H9 (cell line): Measurements from ENCODE around the gene TSEN34. TPM values are rescaled to one million over a fixed set of nuclear protein-coding genes. Genes with fewer than 3 reads are reported as not detected.

Source experiments
- DNase-seq: peaks from one replicate; pipeline ENCODE4 v3.0.0-alpha.2; 2017
- H2AFZ ChIP-seq: one replicate; pipeline ENCODE4 v1.6.1; 2013; ENCODE audit warnings: mild to moderate bottlenecking, low read length, control low read depth, moderate library complexity
- H2AK5ac ChIP-seq: 2 replicates; pipeline ENCODE4 v1.6.1; 2013; ENCODE audit warnings: low read length, control low read depth, mixed read lengths; ENCODE audit not compliant: insufficient read length
- H2BK120ac ChIP-seq: one replicate; pipeline ENCODE4 v1.6.1; 2013; ENCODE audit warnings: low read depth, mild to moderate bottlenecking, low read length, control low read depth, inconsistent platforms; ENCODE audit not compliant: poor library complexity, severe bottlenecking
- H2BK12ac ChIP-seq: 2 replicates; pipeline ENCODE4 v1.6.1; 2013; ENCODE audit warnings: low read length, control low read depth, mixed read lengths, low read depth; ENCODE audit not compliant: insufficient read length
- H2BK15ac ChIP-seq: 2 replicates; pipeline ENCODE4 v1.6.1; 2013; ENCODE audit warnings: low read depth, low read length, control low read depth
- H2BK20ac ChIP-seq: one replicate; pipeline ENCODE4 v1.6.1; 2013; ENCODE audit warnings: low read depth, mild to moderate bottlenecking, low read length, control low read depth, inconsistent platforms; ENCODE audit not compliant: poor library complexity, severe bottlenecking
- H2BK5ac ChIP-seq: 2 replicates; pipeline ENCODE4 v1.6.1; 2013; ENCODE audit warnings: low read length, control low read depth, mixed read lengths; ENCODE audit not compliant: insufficient read length
- H3K14ac ChIP-seq: 2 replicates; pipeline ENCODE4 v1.6.1; 2013; ENCODE audit warnings: low read length, control low read depth; ENCODE audit not compliant: insufficient read depth
- H3K18ac ChIP-seq: 2 replicates; pipeline ENCODE4 v1.6.1; 2013; ENCODE audit warnings: low read depth, mild to moderate bottlenecking, mixed read lengths, low read length, control low read depth; ENCODE audit not compliant: insufficient read length
- H3K23ac ChIP-seq: 2 replicates; pipeline ENCODE4 v1.6.1; 2013; ENCODE audit warnings: low read length, control low read depth, mixed read lengths, low read depth; ENCODE audit not compliant: insufficient read length
- H3K23me2 ChIP-seq: 2 replicates; pipeline ENCODE4 v1.6.1; 2013; ENCODE audit warnings: low read depth, mild to moderate bottlenecking, mixed read lengths, low read length, control low read depth; ENCODE audit not compliant: insufficient read length, poor library complexity, severe bottlenecking
- H3K27ac ChIP-seq: 2 replicates; pipeline ENCODE4 v1.5.1; 2013; ENCODE audit warnings: low read length, control low read depth, mixed read lengths, low read depth; ENCODE audit not compliant: insufficient read length
- H3K27me3 ChIP-seq: 2 replicates; pipeline ENCODE4 v1.6.1; 2013; ENCODE audit warnings: low read length, control low read depth, inconsistent platforms; ENCODE audit not compliant: insufficient read depth
- H3K4ac ChIP-seq: 2 replicates; pipeline ENCODE4 v1.6.1; 2013; ENCODE audit warnings: low read depth, mild to moderate bottlenecking, control low read depth, inconsistent platforms, low read length, moderate library complexity
- H3K4me1 ChIP-seq: 2 replicates; pipeline ENCODE4 v1.6.1; 2013; ENCODE audit warnings: low read length, control low read depth, inconsistent platforms; ENCODE audit not compliant: insufficient read depth
- H3K4me2 ChIP-seq: 2 replicates; pipeline ENCODE4 v1.6.1; 2013; ENCODE audit warnings: low read length, control low read depth, mixed read lengths; ENCODE audit not compliant: insufficient read length, insufficient read depth
- H3K56ac ChIP-seq: 2 replicates; pipeline ENCODE4 v1.6.1; 2013; ENCODE audit warnings: low read depth, mild to moderate bottlenecking, mixed read lengths, low read length, control low read depth; ENCODE audit not compliant: insufficient read length
- H3K79me1 ChIP-seq: 2 replicates; pipeline ENCODE4 v1.6.1; 2013; ENCODE audit warnings: low read depth, mild to moderate bottlenecking, moderate library complexity, low read length, control low read depth, inconsistent platforms; ENCODE audit not compliant: insufficient read depth, poor library complexity, severe bottlenecking
- H3K79me2 ChIP-seq: 2 replicates; pipeline ENCODE4 v1.6.1; 2013; ENCODE audit warnings: low read length, control low read depth, inconsistent platforms; ENCODE audit not compliant: insufficient read depth
- H3K9ac ChIP-seq: 2 replicates; pipeline ENCODE4 v1.6.1; 2013; ENCODE audit warnings: low read length, control low read depth, mixed read lengths; ENCODE audit not compliant: insufficient read length; ENCODE audit errors: extremely low read depth
- H3K9me3 ChIP-seq: one replicate; pipeline ENCODE4 v1.6.1; 2013; ENCODE audit warnings: low read depth, low read length, inconsistent platforms; ENCODE audit not compliant: control insufficient read depth
- H3T11ph ChIP-seq: one replicate; pipeline ENCODE4 v1.6.1; 2013; ENCODE audit warnings: mild to moderate bottlenecking, low read length, control low read depth, inconsistent platforms
- H4K20me1 ChIP-seq: one replicate; pipeline ENCODE4 v1.6.1; 2013; ENCODE audit not compliant: control insufficient read depth, insufficient read length, insufficient read depth
- H4K5ac ChIP-seq: 2 replicates; pipeline ENCODE4 v1.6.1; 2013; ENCODE audit warnings: low read depth, mild to moderate bottlenecking, mixed read lengths, low read length, control low read depth; ENCODE audit not compliant: insufficient read length
- H4K8ac ChIP-seq: replicated peaks from 2 replicates; pipeline ENCODE4 v1.6.1; 2013; ENCODE audit warnings: low read length, control low read depth, mixed read lengths, low read depth; ENCODE audit not compliant: insufficient read length
- H4K91ac ChIP-seq: 2 replicates; pipeline ENCODE4 v1.6.1; 2013; ENCODE audit warnings: low read depth, mild to moderate bottlenecking, moderate library complexity, mixed read lengths, low read length, control low read depth; ENCODE audit not compliant: insufficient read length
- H3K27ac Mint-ChIP-seq, 3 experiments: 2 replicates in 2 of 3; 3 replicates in 1 of 3; pipeline ENCODE4 v1.8.0; 2020 to 2021; ENCODE audit warnings: mixed read lengths in 3 of 3, mild to moderate bottlenecking in 1 of 3, moderate library complexity in 1 of 3
- H3K27me3 Mint-ChIP-seq: 2 replicates; pipeline ENCODE4 v1.8.0; 2021; ENCODE audit warnings: low read depth, mild to moderate bottlenecking, moderate library complexity, mixed read lengths
- H3K36me3 Mint-ChIP-seq, 3 experiments: 2 replicates in 2 of 3; 3 replicates in 1 of 3; pipeline ENCODE4 v1.8.0; 2020 to 2021; ENCODE audit warnings: low read depth in 3 of 3, mixed read lengths in 3 of 3; ENCODE audit not compliant: insufficient read depth in 1 of 3
- H3K4me1 Mint-ChIP-seq, 2 experiments: 2 replicates each; pipeline ENCODE4 v1.8.0; 2020; ENCODE audit warnings: mixed read lengths in 2 of 2
- H3K4me3 Mint-ChIP-seq, 2 experiments: 2 replicates in 1 of 2; 3 replicates in 1 of 2; pipeline ENCODE4 v1.8.0; 2020 to 2021; ENCODE audit warnings: mild to moderate bottlenecking in 2 of 2, mixed read lengths in 2 of 2, moderate library complexity in 1 of 2
- H3K9me3 Mint-ChIP-seq, 2 experiments: 2 replicates in 1 of 2; 3 replicates in 1 of 2; pipeline ENCODE4 v1.8.0; 2020; ENCODE audit warnings: mild to moderate bottlenecking in 2 of 2, mixed read lengths in 2 of 2, moderate library complexity in 1 of 2
- WGBS: extraction: QIAGEN DNeasy Blood & Tissue Kit; methylation state at CpG from one replicate; pipeline ENCODE4 v1.1.7; 2013; ENCODE audit warnings: missing lambda C conversion rate, low lambda C conversion rate, mixed read lengths; ENCODE audit not compliant: insufficient read length; ENCODE audit errors: extremely low coverage; 5-methylcytosine and 5-hydroxymethylcytosine counted together
- total RNA-seq: library from RNA; stranded (reverse); gene quantifications from 2 replicates; pipeline ENCODE4 v1.2.1, GENCODE V29; 2021
- TF ChIP-seq, protein P1 (sequence below): fragments of 200-600 bp; sonication (generic); conservative IDR thresholded peaks from 3 replicates; pipeline ENCODE4 v1.8.0; 2021; ENCODE audit warnings: antibody characterized with exemption, mild to moderate bottlenecking

Gene TSEN34
- total RNA-seq, 1 experiment from 2014 or later: 28.3 TPM

DNA sequence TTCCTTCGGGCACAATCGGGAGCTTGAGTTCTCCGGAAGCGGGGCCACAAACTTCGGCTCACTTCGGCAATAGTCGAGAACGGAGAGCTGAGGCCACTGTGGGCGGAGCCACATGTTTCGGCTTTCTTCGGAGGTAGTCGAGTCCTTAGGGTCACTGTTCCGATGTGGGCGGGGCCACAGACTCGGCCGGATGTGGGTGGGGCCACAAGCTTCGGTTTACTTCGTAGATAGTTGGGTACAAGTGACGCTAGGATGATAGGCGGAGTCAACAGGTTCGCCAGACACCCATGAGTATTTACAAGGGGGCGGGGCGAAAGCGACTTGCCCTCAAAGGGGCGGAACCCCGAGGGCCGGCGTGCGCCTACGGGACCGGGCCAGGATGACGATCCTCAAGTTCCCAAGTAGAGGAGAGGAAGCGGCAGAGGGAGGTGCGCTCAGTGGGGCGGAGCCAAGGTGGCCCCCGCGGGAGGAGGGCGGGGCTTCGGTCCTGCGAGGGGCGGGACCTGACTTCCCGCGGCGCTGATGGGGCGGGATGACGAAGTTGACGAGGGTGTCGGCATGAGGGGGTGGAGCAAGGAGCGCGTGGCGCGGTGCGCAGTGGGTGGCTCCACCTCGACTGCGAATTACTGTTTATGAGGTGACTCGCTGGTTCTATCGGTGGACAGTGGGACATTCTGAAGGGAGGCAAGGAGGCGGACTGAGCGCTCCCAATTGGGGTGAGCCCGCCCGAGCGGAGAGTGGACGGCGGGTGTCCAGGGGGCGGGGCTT lies 1.2 kb upstream of the TSEN34 start:
- H2AK5ac ChIP-seq: no peak overlapping the region
- peak overlapping the region; percentile 82 for H3K9ac ChIP-seq
- H4K5ac ChIP-seq: peak overlapping the region; percentile 36
- no peak overlapping the region for H3K23ac ChIP-seq
- no peak overlapping the region for H2BK120ac ChIP-seq
- Mint-ChIP-seq H3K4me3 (peak overlapping the region; percentile 87 to 93), H3K4me1 (peaks cover 13 to 29% of the 10 kb centered on the region in 2 experiments), H3K27me3 (no peaks in the 10 kb centered on the region), H3K36me3 (peaks cover 28 to 54% (median 53%) of the 10 kb centered on the region in 3 experiments), H3K27ac (peak overlapping the region; percentile 100), H3K9me3 (no peaks in the 10 kb centered on the region)
- TF ChIP-seq, protein P1, sequence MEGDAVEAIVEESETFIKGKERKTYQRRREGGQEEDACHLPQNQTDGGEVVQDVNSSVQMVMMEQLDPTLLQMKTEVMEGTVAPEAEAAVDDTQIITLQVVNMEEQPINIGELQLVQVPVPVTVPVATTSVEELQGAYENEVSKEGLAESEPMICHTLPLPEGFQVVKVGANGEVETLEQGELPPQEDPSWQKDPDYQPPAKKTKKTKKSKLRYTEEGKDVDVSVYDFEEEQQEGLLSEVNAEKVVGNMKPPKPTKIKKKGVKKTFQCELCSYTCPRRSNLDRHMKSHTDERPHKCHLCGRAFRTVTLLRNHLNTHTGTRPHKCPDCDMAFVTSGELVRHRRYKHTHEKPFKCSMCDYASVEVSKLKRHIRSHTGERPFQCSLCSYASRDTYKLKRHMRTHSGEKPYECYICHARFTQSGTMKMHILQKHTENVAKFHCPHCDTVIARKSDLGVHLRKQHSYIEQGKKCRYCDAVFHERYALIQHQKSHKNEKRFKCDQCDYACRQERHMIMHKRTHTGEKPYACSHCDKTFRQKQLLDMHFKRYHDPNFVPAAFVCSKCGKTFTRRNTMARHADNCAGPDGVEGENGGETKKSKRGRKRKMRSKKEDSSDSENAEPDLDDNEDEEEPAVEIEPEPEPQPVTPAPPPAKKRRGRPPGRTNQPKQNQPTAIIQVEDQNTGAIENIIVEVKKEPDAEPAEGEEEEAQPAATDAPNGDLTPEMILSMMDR: no peak
- H3K79me2 ChIP-seq: no peaks in the 10 kb centered on the region
- peaks cover 3% of the 10 kb centered on the region for H4K20me1 ChIP-seq
- H3K18ac ChIP-seq: peak overlapping the region; percentile 94
- H2BK15ac ChIP-seq: no peak overlapping the region
- peak overlapping the region; percentile 80 for H3K27ac ChIP-seq
- H2AFZ ChIP-seq: no peak overlapping the region
- H3K56ac ChIP-seq: no peak overlapping the region
- no peak overlapping the region for H2BK20ac ChIP-seq
- no peaks in the 10 kb centered on the region for H3K27me3 ChIP-seq
- peaks cover 3% of the 10 kb centered on the region; the same call in 1 of the 2 replicates for H3K4me1 ChIP-seq
- peak overlapping the region; percentile 42 for H2BK5ac ChIP-seq
- no peaks in the 10 kb centered on the region for H3K79me1 ChIP-seq
- DNase-seq: peak; percentile 100
- no peak overlapping the region for H4K8ac ChIP-seq
- no peak overlapping the region for H3T11ph ChIP-seq
- H2BK12ac ChIP-seq: peak overlapping the region; percentile 6
- peaks cover 11% of the 10 kb centered on the region for H3K23me2 ChIP-seq
- peak overlapping the region; percentile 43 for H3K4me2 ChIP-seq
- H3K4ac ChIP-seq: no peak overlapping the region; the same call in 1 of the 2 replicates
- peak overlapping the region; percentile 94 for H3K14ac ChIP-seq
- WGBS: no CpG with 5 or more reads among the region's 65 CpGs
- no peaks in the 10 kb centered on the region for H3K9me3 ChIP-seq
- no peak overlapping the region for H4K91ac ChIP-seq
